ENCODE results near the gene PIGT. TPM values are rescaled to one million over a fixed set of nuclear protein-coding genes. Genes with fewer than 3 reads are reported as not detected.

The PIGT gene
- total and polyA plus RNA-seq, 5 donors from 2014 or later: 80.3 to 137 (median 93.1) TPM

GRCh38 chr20:45445805-45446562 is 30.0 kb downstream of the PIGT start:
- H3K27me3 ChIP-seq (ENCODE audit: control insufficient read depth, insufficient read depth, low read length): no peaks in the 10 kb centered on the region
- no peaks in the 10 kb centered on the region for H3K9me3 ChIP-seq (ENCODE audit: control insufficient read depth in 2 of 2, low read length in 2 of 2)
- H3K4me1 ChIP-seq (ENCODE audit: control insufficient read depth, insufficient read depth, low read length, poor library complexity, severe bottlenecking): peaks cover 9% of the 10 kb centered on the region
- H3K27ac ChIP-seq (ENCODE audit: insufficient read depth, low read length, poor library complexity, severe bottlenecking): no peak overlapping the region
- Mint-ChIP-seq H3K27ac (no peak overlapping the region), H3K9me3 (no peaks in the 10 kb centered on the region), H3K4me3 (no peak overlapping the region), H3K36me3 (peaks cover 5% of the 10 kb centered on the region), H3K4me1 (peaks cover 0 to 24% (median 13%) of the 10 kb centered on the region in 4 donors), H3K27me3 (peaks cover under 1% of the 10 kb centered on the region)
- ATAC-seq (ENCODE audit: low read depth in 2 of 2): no peak
- DNase-seq: peak in 1 of 3 donors; percentile 34
- no peaks in the 10 kb centered on the region for H3K36me3 ChIP-seq (ENCODE audit: control insufficient read depth, insufficient read depth, low read length)
- H3K4me3 ChIP-seq (ENCODE audit: low read depth, low read length): no peak overlapping the region

GRCh38 chr20:45448270-45448669 is 32.3 kb downstream of the PIGT start:
- H3K9me3 ChIP-seq (ENCODE audit: control insufficient read depth in 2 of 2, low read length in 2 of 2): no peaks in the 10 kb centered on the region
- Mint-ChIP-seq H3K4me1 (peaks cover 0 to 24% (median 13%) of the 10 kb centered on the region in 4 donors), H3K4me3 (no peak overlapping the region), H3K27me3 (peaks cover 5% of the 10 kb centered on the region), H3K9me3 (no peaks in the 10 kb centered on the region), H3K27ac (no peak overlapping the region), H3K36me3 (peaks cover 5% of the 10 kb centered on the region)
- no peak for DNase-seq
- no peak overlapping the region for H3K27ac ChIP-seq (ENCODE audit: insufficient read depth, low read length, poor library complexity, severe bottlenecking)
- H3K4me1 ChIP-seq (ENCODE audit: control insufficient read depth, insufficient read depth, low read length, poor library complexity, severe bottlenecking): peaks cover 9% of the 10 kb centered on the region
- ATAC-seq (ENCODE audit: low read depth in 2 of 2): no peak
- no peak overlapping the region for H3K4me3 ChIP-seq (ENCODE audit: low read depth, low read length)
- no peaks in the 10 kb centered on the region for H3K27me3 ChIP-seq (ENCODE audit: control insufficient read depth, insufficient read depth, low read length)
- H3K36me3 ChIP-seq (ENCODE audit: control insufficient read depth, insufficient read depth, low read length): no peaks in the 10 kb centered on the region

- no peak overlapping the region for H3K27ac ChIP-seq (ENCODE audit: insufficient read depth, low read length, poor library complexity, severe bottlenecking)
- H3K4me1 ChIP-seq (ENCODE audit: control insufficient read depth, insufficient read depth, low read length, poor library complexity, severe bottlenecking): no peaks in the 10 kb centered on the region
- Mint-ChIP-seq H3K9me3 (no peaks in the 10 kb centered on the region), H3K36me3 (peaks cover 5% of the 10 kb centered on the region), H3K27me3 (peaks cover 5% of the 10 kb centered on the region), H3K27ac (no peak overlapping the region), H3K4me1 (peaks cover 0 to 14% (median 2%) of the 10 kb centered on the region in 4 donors), H3K4me3 (no peak overlapping the region)
- no peaks in the 10 kb centered on the region for H3K36me3 ChIP-seq (ENCODE audit: control insufficient read depth, insufficient read depth, low read length)
- H3K27me3 ChIP-seq (ENCODE audit: control insufficient read depth, insufficient read depth, low read length): no peaks in the 10 kb centered on the region
- DNase-seq (no peak), ATAC-seq (ENCODE audit: low read depth in 2 of 2) (no peak)
- no peaks in the 10 kb centered on the region for H3K9me3 ChIP-seq (ENCODE audit: control insufficient read depth in 2 of 2, low read length in 2 of 2)
- H3K4me3 ChIP-seq (ENCODE audit: low read depth, low read length): no peak overlapping the region
Observed at GRCh38 chr20:45449528-45449927, 33.6 kb downstream of the PIGT start.

- H3K4me3 ChIP-seq (ENCODE audit: low read depth, low read length): no peak overlapping the region
- no peaks in the 10 kb centered on the region for H3K4me1 ChIP-seq (ENCODE audit: control insufficient read depth, insufficient read depth, low read length, poor library complexity, severe bottlenecking)
- ATAC-seq (ENCODE audit: low read depth in 2 of 2): peak in 1 of 2 donors; percentile 40
- no peak overlapping the region for H3K27ac ChIP-seq (ENCODE audit: insufficient read depth, low read length, poor library complexity, severe bottlenecking)
- no peak overlapping the region for H3K27ac Mint-ChIP-seq
- no peaks in the 10 kb centered on the region for H3K36me3 ChIP-seq (ENCODE audit: control insufficient read depth, insufficient read depth, low read length)
- peaks cover 5% of the 10 kb centered on the region for H3K27me3 Mint-ChIP-seq
- no peaks in the 10 kb centered on the region for H3K9me3 ChIP-seq (ENCODE audit: control insufficient read depth in 2 of 2, low read length in 2 of 2)
- peak in 2 of 3 donors; percentile 47 to 61 for DNase-seq
- no peaks in the 10 kb centered on the region for H3K27me3 ChIP-seq (ENCODE audit: control insufficient read depth, insufficient read depth, low read length)
- H3K9me3 Mint-ChIP-seq: no peaks in the 10 kb centered on the region
- no peak overlapping the region for H3K4me3 Mint-ChIP-seq
- H3K4me1 Mint-ChIP-seq: peaks cover 0 to 8% (median 0%) of the 10 kb centered on the region in 4 donors
- peaks cover 5% of the 10 kb centered on the region for H3K36me3 Mint-ChIP-seq
Observed at GRCh38 chr20:45450097-45450818, 34.3 kb downstream of the PIGT start.

DNA sequence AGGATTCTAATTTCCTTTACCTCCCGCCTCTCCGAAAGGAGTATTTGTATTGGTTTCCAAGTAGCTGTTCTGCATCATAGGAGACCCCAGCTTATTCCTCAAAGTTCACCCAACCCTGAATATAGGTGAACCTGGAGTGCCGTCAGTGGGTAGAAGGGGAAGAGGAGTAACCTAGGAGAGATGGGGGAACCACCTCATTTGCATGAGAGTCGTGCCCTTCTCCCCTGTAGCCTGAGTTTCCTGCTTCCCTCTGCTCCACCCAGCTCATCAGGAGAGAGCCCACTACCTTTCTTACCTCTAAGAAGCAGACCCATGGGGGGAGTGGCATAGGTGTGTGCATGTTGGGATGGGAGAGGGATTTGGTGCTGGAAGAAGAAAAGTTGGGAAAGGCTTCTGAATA is 36.3 kb downstream of the PIGT start:
- Mint-ChIP-seq H3K9me3 (no peaks in the 10 kb centered on the region), H3K27me3 (peaks cover 5% of the 10 kb centered on the region), H3K36me3 (peaks cover 10% of the 10 kb centered on the region), H3K4me1 (no peaks in the 10 kb centered on the region), H3K4me3 (no peak overlapping the region), H3K27ac (no peak overlapping the region)
- Histone ChIP-seq H3K4me1 (ENCODE audit: control insufficient read depth, insufficient read depth, low read length, poor library complexity, severe bottlenecking) (no peaks in the 10 kb centered on the region), H3K27ac (ENCODE audit: insufficient read depth, low read length, poor library complexity, severe bottlenecking) (no peak overlapping the region), H3K9me3 (ENCODE audit: control insufficient read depth in 2 of 2, low read length in 2 of 2) (no peaks in the 10 kb centered on the region), H3K36me3 (ENCODE audit: control insufficient read depth, insufficient read depth, low read length) (no peaks in the 10 kb centered on the region), H3K27me3 (ENCODE audit: control insufficient read depth, insufficient read depth, low read length) (no peaks in the 10 kb centered on the region), H3K4me3 (ENCODE audit: low read depth, low read length) (no peak overlapping the region)
- no peak for ATAC-seq (ENCODE audit: low read depth in 2 of 2)
- no peak for DNase-seq

DNA sequence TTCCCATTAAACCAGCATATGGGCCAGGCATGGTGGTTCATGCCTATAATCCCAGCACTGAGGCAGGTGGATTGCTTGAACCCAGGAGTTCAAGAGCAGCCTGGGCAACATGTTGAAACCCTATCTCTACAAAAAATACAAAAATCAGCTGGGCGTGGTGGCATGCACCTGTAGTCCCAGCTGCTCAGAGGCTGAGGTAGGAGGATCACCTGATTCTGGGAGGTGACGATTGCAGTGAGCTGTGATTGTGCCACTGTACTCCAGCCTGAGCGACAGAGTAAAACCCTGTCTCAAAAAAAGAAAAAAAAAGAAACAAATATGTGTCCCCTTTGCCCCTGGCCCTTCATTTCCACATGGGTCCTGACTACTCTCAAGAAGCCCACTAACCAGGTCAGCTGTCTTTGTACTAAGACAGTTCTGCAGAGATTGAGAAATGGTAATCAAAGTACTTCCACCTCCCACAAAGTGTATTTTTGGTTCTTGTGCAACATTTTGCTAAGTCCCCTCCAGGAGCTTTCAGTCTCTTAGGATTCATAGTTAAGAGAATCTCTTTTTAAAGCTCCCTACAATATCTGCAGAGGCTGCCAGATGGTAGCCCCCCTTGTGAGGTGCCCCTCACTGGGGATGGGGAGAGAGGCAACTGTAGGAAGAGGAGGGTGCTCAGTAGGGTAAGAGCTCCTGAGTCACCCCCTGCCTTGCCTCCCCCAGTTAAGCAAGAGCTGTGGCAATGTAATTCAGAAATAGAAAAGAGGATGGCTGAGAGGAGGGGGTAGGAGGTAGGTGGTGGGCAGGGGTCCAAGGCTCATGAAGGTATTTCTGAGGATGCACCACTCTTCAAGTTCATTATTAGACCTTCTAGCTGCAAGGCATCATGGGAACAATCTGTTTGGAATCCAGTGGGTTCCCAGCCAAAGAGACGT is 37.1 kb downstream of the PIGT start:
- H3K36me3 ChIP-seq (ENCODE audit: control insufficient read depth, insufficient read depth, low read length): no peaks in the 10 kb centered on the region
- Mint-ChIP-seq H3K36me3 (peaks cover 8% of the 10 kb centered on the region), H3K27ac (peak overlapping the region in 1 of 3 donors; percentile 36), H3K4me1 (no peaks in the 10 kb centered on the region), H3K27me3 (peaks cover 5% of the 10 kb centered on the region), H3K4me3 (no peak overlapping the region), H3K9me3 (peaks cover 0 to 2% (median 0%) of the 10 kb centered on the region in 7 donors)
- no peak overlapping the region for H3K4me3 ChIP-seq (ENCODE audit: low read depth, low read length)
- H3K27ac ChIP-seq (ENCODE audit: insufficient read depth, low read length, poor library complexity, severe bottlenecking): no peak overlapping the region
- no peaks in the 10 kb centered on the region for H3K4me1 ChIP-seq (ENCODE audit: control insufficient read depth, insufficient read depth, low read length, poor library complexity, severe bottlenecking)
- DNase-seq (no peak), ATAC-seq (ENCODE audit: low read depth in 2 of 2) (no peak)
- no peaks in the 10 kb centered on the region for H3K9me3 ChIP-seq (ENCODE audit: control insufficient read depth in 2 of 2, low read length in 2 of 2)
- no peaks in the 10 kb centered on the region for H3K27me3 ChIP-seq (ENCODE audit: control insufficient read depth, insufficient read depth, low read length)

GRCh38 chr20:45456632-45457031 is 40.7 kb downstream of the PIGT start:
- H3K27me3 Mint-ChIP-seq: peaks cover 4% of the 10 kb centered on the region
- no peak overlapping the region for H3K27ac Mint-ChIP-seq
- no peak overlapping the region for H3K4me3 ChIP-seq (ENCODE audit: low read depth, low read length)
- peak in 1 of 3 donors; percentile 57 for DNase-seq
- H3K27me3 ChIP-seq (ENCODE audit: control insufficient read depth, insufficient read depth, low read length): no peaks in the 10 kb centered on the region
- no peak for ATAC-seq (ENCODE audit: low read depth in 2 of 2)
- no peak overlapping the region for H3K27ac ChIP-seq (ENCODE audit: insufficient read depth, low read length, poor library complexity, severe bottlenecking)
- H3K36me3 Mint-ChIP-seq: peaks cover 4% of the 10 kb centered on the region
- H3K9me3 Mint-ChIP-seq: peaks cover 0 to 2% (median 0%) of the 10 kb centered on the region in 7 donors
- no peaks in the 10 kb centered on the region for H3K4me1 Mint-ChIP-seq
- H3K36me3 ChIP-seq (ENCODE audit: control insufficient read depth, insufficient read depth, low read length): no peaks in the 10 kb centered on the region
- no peak overlapping the region for H3K4me3 Mint-ChIP-seq
- no peaks in the 10 kb centered on the region for H3K9me3 ChIP-seq (ENCODE audit: control insufficient read depth in 2 of 2, low read length in 2 of 2)
- H3K4me1 ChIP-seq (ENCODE audit: control insufficient read depth, insufficient read depth, low read length, poor library complexity, severe bottlenecking): no peaks in the 10 kb centered on the region
